GM23248 (cell line): ENCODE data around the gene PFKFB4. TPM values are rescaled to one million over a fixed set of nuclear protein-coding genes. Genes with fewer than 3 reads are reported as not detected.

ENCODE experiments used
- DNase-seq: peaks from one replicate; pipeline ENCODE4 v3.0.0-alpha.2; 2015
- H2AFZ ChIP-seq: fragments of 200-600 bp; sonication (generic); 2 replicates; pipeline ENCODE4 v1.6.1; 2016; ENCODE audit warnings: antibody characterized with exemption
- H3F3A ChIP-seq: fragments of 200-600 bp; sonication (generic); 2 replicates; pipeline ENCODE4 v1.6.1; 2016; ENCODE audit warnings: mild to moderate bottlenecking, antibody characterized with exemption, mixed run types; ENCODE audit not compliant: insufficient read depth
- H3K27ac ChIP-seq: fragments of 200-600 bp; sonication (generic); 2 replicates; pipeline ENCODE4 v1.5.1; 2016; ENCODE audit warnings: mild to moderate bottlenecking
- H3K27me3 ChIP-seq: fragments of 200-600 bp; sonication (generic); replicated peaks from 2 replicates; pipeline ENCODE4 v1.6.1; 2016; ENCODE audit warnings: mild to moderate bottlenecking; ENCODE audit not compliant: insufficient read depth
- H3K36me3 ChIP-seq: fragments of 200-600 bp; sonication (generic); 2 replicates; pipeline ENCODE4 v1.6.1; 2016; ENCODE audit warnings: low read depth, mild to moderate bottlenecking
- H3K4me1 ChIP-seq: fragments of 200-600 bp; sonication (generic); 2 replicates; pipeline ENCODE4 v1.6.1; 2016; ENCODE audit warnings: mild to moderate bottlenecking; ENCODE audit not compliant: insufficient read depth
- H3K4me2 ChIP-seq: fragments of 200-600 bp; sonication (generic); one replicate; pipeline ENCODE4 v1.6.1; 2016; ENCODE audit warnings: mild to moderate bottlenecking; ENCODE audit not compliant: unreplicated experiment
- H3K4me3 ChIP-seq: fragments of 200-600 bp; sonication (generic); 2 replicates; pipeline ENCODE4 v1.5.1; 2016; ENCODE audit warnings: mild to moderate bottlenecking
- H3K79me2 ChIP-seq: fragments of 200-600 bp; sonication (generic); 2 replicates; pipeline ENCODE4 v1.6.1; 2016; ENCODE audit warnings: mild to moderate bottlenecking; ENCODE audit not compliant: insufficient read depth
- H3K9ac ChIP-seq: fragments of 200-600 bp; sonication (generic); 2 replicates; pipeline ENCODE4 v1.6.1; 2016; ENCODE audit warnings: mild to moderate bottlenecking
- H3K9me2 ChIP-seq: fragments of 200-600 bp; sonication (generic); 2 replicates; pipeline ENCODE4 v1.6.1; 2016; ENCODE audit warnings: mixed run types, mild to moderate bottlenecking, moderate library complexity; ENCODE audit not compliant: insufficient read depth
- H3K9me3 ChIP-seq: fragments of 200-600 bp; sonication (generic); one replicate; pipeline ENCODE4 v1.6.1; 2017; ENCODE audit warnings: low read depth
- H4K20me1 ChIP-seq: fragments of 200-600 bp; sonication (generic); 2 replicates; pipeline ENCODE4 v1.6.0; 2016; ENCODE audit not compliant: insufficient read depth
- EZH2 ChIP-seq: fragments of 200-600 bp; sonication (generic); IDR thresholded peaks from 2 replicates; pipeline ENCODE4 v1.6.1; 2018; ENCODE audit warnings: antibody characterized with exemption, mild to moderate bottlenecking; ENCODE audit not compliant: insufficient read depth, poor library complexity, severe bottlenecking
- EZH2phosphoT487 ChIP-seq: fragments of 200-600 bp; sonication (generic); IDR thresholded peaks from 2 replicates; pipeline ENCODE4 v1.6.1; 2018; ENCODE audit warnings: antibody characterized with exemption, moderate library complexity, mild to moderate bottlenecking, low read depth; ENCODE audit not compliant: insufficient read depth
- WGBS, 2 experiments: methylation state at CpG; one replicate each; pipeline ENCODE4 v1.1.6; 2015 to 2017; ENCODE audit warnings: low lambda C conversion rate in 2 of 2, low coverage in 1 of 2; ENCODE audit errors: missing lambda C conversion rate in 2 of 2; 5-methylcytosine and 5-hydroxymethylcytosine counted together
- in situ Hi-C: fragments of 300-500 bp; cut with MboI; formaldehyde crosslinking; loops from 2 replicates; pipeline ENCODE4 v1.15.0; 2020
- polyA plus RNA-seq: library from polyadenylated mRNA; unstranded; fragments of >200 nt; fragmentation: Nextera tagmentation; extraction: Ambion mirVana; gene quantifications from 2 replicates; pipeline ENCODE4 v1.2.1, GENCODE V29; 2016
- total RNA-seq: library from RNA; depleted of rRNA; stranded (reverse); fragments of >200 nt; shearing (Covaris generic); gene quantifications from 2 replicates; pipeline ENCODE4 v1.2.3, GENCODE V29; 2014

The PFKFB4 gene
- total and polyA plus RNA-seq, 2 experiments from 2014 or later: 10.1 to 15.3 TPM

- Histone ChIP-seq H3K27me3 (no peaks in the 10 kb centered on the region), H3K79me2 (no peaks in the 10 kb centered on the region), H3K4me3 (no peak overlapping the region), H3K9ac (no peak overlapping the region), H2AFZ (no peak overlapping the region), H3K9me2 (no peaks in the 10 kb centered on the region), H3K9me3 (no peaks in the 10 kb centered on the region), H3K27ac (no peak overlapping the region), H3K4me2 (no peak overlapping the region), H3K4me1 (no peaks in the 10 kb centered on the region), H4K20me1 (no peaks in the 10 kb centered on the region), H3K36me3 (no peaks in the 10 kb centered on the region), H3F3A (no peaks in the 10 kb centered on the region)
- DNase-seq: no peak
- in situ Hi-C loops: no loop called here
- no peak for TF ChIP-seq EZH2phosphoT487
- TF ChIP-seq EZH2: no peak
- WGBS, 2 experiments: 90 to 91% methylated on average over 6 of the region's 6 CpGs
These were observed 38.5 kb downstream of the PFKFB4 start for GRCh38 chr3:48518069-48518468.

GRCh38 chr3:48516571-48516970 lies 40.0 kb downstream of the PFKFB4 start:
- no peaks in the 10 kb centered on the region for H3K27me3 ChIP-seq
- H3K27ac ChIP-seq: no peak overlapping the region
- DNase-seq: no peak
- no peaks in the 10 kb centered on the region for H3K4me1 ChIP-seq
- H3K9me3 ChIP-seq: no peaks in the 10 kb centered on the region
- WGBS, 2 experiments: 70 to 75% methylated on average over 8 of the region's 8 CpGs
- H3K9ac ChIP-seq: no peak overlapping the region
- H4K20me1 ChIP-seq: no peaks in the 10 kb centered on the region
- H2AFZ ChIP-seq: no peak overlapping the region
- H3K79me2 ChIP-seq: no peaks in the 10 kb centered on the region
- H3K9me2 ChIP-seq: no peaks in the 10 kb centered on the region
- H3K4me3 ChIP-seq: no peak overlapping the region
- no peak overlapping the region for H3K4me2 ChIP-seq
- no peaks in the 10 kb centered on the region for H3F3A ChIP-seq
- H3K36me3 ChIP-seq: no peaks in the 10 kb centered on the region
- TF ChIP-seq EZH2 (no peak), EZH2phosphoT487 (no peak)
- in situ Hi-C loops: no loop called here

- Histone ChIP-seq H3K36me3 (no peaks in the 10 kb centered on the region), H3K4me3 (no peak overlapping the region), H3K27me3 (no peaks in the 10 kb centered on the region), H3K4me1 (no peaks in the 10 kb centered on the region), H3K9me2 (no peaks in the 10 kb centered on the region), H3K79me2 (no peaks in the 10 kb centered on the region), H3K9me3 (no peaks in the 10 kb centered on the region), H4K20me1 (no peaks in the 10 kb centered on the region), H3K9ac (no peak overlapping the region), H2AFZ (no peak overlapping the region), H3F3A (no peaks in the 10 kb centered on the region), H3K27ac (no peak overlapping the region), H3K4me2 (no peak overlapping the region)
- WGBS, 2 experiments: 90 to 95% methylated on average over 8 of the region's 8 CpGs
- in situ Hi-C loops: no loop called here
- no peak for DNase-seq
- TF ChIP-seq EZH2phosphoT487: no peak
- TF ChIP-seq EZH2: no peak
These were observed 42.0 kb downstream of the PFKFB4 start for GRCh38 chr3:48514431-48515227.

- no peak overlapping the region for H3K9ac ChIP-seq
- 64 to 69% methylated on average over 4 of the region's 4 CpGs for WGBS, 2 experiments
- H3F3A ChIP-seq: peaks cover 3% of the 10 kb centered on the region; the same call in 1 of the 2 replicates
- no peak overlapping the region for H2AFZ ChIP-seq
- no peaks in the 10 kb centered on the region for H3K27me3 ChIP-seq
- no peaks in the 10 kb centered on the region for H4K20me1 ChIP-seq
- DNase-seq: no peak
- H3K4me3 ChIP-seq: no peak overlapping the region
- 0 out of 2 replicates have a peak, but pooled peaks cover 10% of the 10 kb centered on the region for H3K4me1 ChIP-seq
- H3K79me2 ChIP-seq: no peaks in the 10 kb centered on the region
- no peaks in the 10 kb centered on the region for H3K9me3 ChIP-seq
- H3K9me2 ChIP-seq: no peaks in the 10 kb centered on the region
- H3K27ac ChIP-seq: no peak overlapping the region
- no peak overlapping the region for H3K4me2 ChIP-seq
- in situ Hi-C loops: no loop called here
- H3K36me3 ChIP-seq: no peaks in the 10 kb centered on the region
- TF ChIP-seq EZH2 (no peak), EZH2phosphoT487 (no peak)
These were observed 45.1 kb downstream of the PFKFB4 start for GRCh38 chr3:48511551-48511950.
